ENCODE measurements around the gene ANKRD33B. TPM values are rescaled to one million over a fixed set of nuclear protein-coding genes. Genes with fewer than 3 reads are reported as not detected.

The ANKRD33B gene
- total RNA-seq, 1 experiment from 2014 or later = 14.9 TPM

DNA sequence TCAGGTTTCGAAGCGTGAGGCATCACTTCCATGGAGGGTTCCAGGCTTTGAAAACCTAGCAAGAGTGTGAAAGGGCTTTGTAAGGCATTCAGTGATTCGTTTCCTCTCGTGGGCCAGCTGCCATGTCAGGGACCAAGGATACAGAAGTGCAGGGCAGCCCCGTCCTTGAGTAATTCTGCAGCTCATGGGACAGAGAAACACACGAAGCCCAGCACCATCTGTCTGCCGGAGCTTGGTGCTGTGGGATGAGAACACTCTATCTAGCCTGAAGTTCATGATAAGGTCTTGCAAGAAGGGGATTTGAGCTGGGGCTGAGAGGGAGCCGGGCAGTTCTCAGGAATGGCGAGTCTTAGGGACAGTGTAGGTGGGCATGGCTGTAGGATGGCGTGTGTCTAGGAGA lies 55.8 kb downstream of the ANKRD33B start:
- BruUV-seq (replicated peaks) = no TSS peak
- H3K79me2 ChIP-seq (ENCODE audit: low read length) = no peaks in the 10 kb centered on the region
- no peaks in the 10 kb centered on the region for H3K4me1 ChIP-seq (ENCODE audit: insufficient read depth, low read length)
- no peaks in the 10 kb centered on the region for H4K20me1 ChIP-seq (ENCODE audit: low read length)
- ChIA-PET CTCF (no interaction called here), POLR2A (ENCODE audit: unreplicated experiment) (no interaction called here)
- H3K4me2 ChIP-seq (ENCODE audit: low read length) = no peak overlapping the region
- no peak for TF ChIP-seq EZH2 (IDR thresholded peaks at IDR 0.05; ENCODE audit: low read length, unreplicated experiment)
- intact Hi-C loops (cut with micrococcal nuclease) = no loop called here
- H3K36me3 ChIP-seq (ENCODE audit: low read depth, low read length) = peaks cover 23% of the 10 kb centered on the region; the same call in 1 of the 2 replicates
- no peak overlapping the region for H2AFZ ChIP-seq (ENCODE audit: low read length)
- H3F3A ChIP-seq (ENCODE audit: low read length, unreplicated experiment) = no peaks in the 10 kb centered on the region
- DNase-seq = no peak
- H3K9me2 ChIP-seq (replicated peaks; ENCODE audit: low read length) = no peaks in the 10 kb centered on the region
- ATAC-seq = no peak
- no peaks in the 10 kb centered on the region for H3K27me3 ChIP-seq (ENCODE audit: low read length)
- no peak overlapping the region for H3K27ac ChIP-seq (ENCODE audit: low read length)
- H3K9me3 ChIP-seq (ENCODE audit: low read length) = peaks cover 8% of the 10 kb centered on the region
- H3K4me3 ChIP-seq (ENCODE audit: low read length) = no peak overlapping the region
- no peak overlapping the region for H3K9ac ChIP-seq (ENCODE audit: low read length)

DNA sequence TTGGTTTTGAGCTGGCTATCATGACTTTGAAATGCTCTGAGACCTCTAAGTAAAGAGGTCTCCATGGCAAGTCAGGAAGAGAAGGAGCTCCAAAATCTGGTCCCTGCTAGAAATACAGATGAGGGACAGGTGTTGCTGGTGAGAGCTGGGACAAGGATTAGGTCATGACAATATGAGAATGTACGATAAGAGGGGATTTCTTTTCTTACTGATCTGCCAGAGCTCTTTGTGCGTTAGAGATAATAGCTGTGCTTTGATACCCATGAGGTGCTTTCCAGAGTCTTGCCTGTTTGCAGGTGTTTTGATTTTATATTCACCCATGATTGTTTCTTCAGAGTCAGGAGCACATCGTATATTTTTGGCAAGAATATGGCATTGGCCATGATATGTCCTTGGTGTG lies 56.5 kb downstream of the ANKRD33B start:
- ATAC-seq (no peak), DNase-seq (no peak)
- Histone ChIP-seq H3K27me3 (ENCODE audit: low read length) (no peaks in the 10 kb centered on the region), H3K4me1 (ENCODE audit: insufficient read depth, low read length) (no peaks in the 10 kb centered on the region), H3K27ac (ENCODE audit: low read length) (no peak overlapping the region), H3F3A (ENCODE audit: low read length, unreplicated experiment) (no peaks in the 10 kb centered on the region), H3K79me2 (ENCODE audit: low read length) (no peaks in the 10 kb centered on the region), H3K36me3 (ENCODE audit: low read depth, low read length) (peaks cover 23% of the 10 kb centered on the region; the same call in 1 of the 2 replicates), H3K9ac (ENCODE audit: low read length) (no peak overlapping the region), H2AFZ (ENCODE audit: low read length) (no peak overlapping the region), H3K4me3 (ENCODE audit: low read length) (no peak overlapping the region), H3K9me2 (replicated peaks; ENCODE audit: low read length) (no peaks in the 10 kb centered on the region), H4K20me1 (ENCODE audit: low read length) (no peaks in the 10 kb centered on the region), H3K9me3 (ENCODE audit: low read length) (peaks cover 8% of the 10 kb centered on the region), H3K4me2 (ENCODE audit: low read length) (no peak overlapping the region)
- POLR2A ChIA-PET (ENCODE audit: unreplicated experiment) = no interaction called here
- intact Hi-C loops (cut with micrococcal nuclease) = no loop called here
- BruUV-seq (replicated peaks) = no TSS peak
- CTCF ChIA-PET = no interaction called here
- TF ChIP-seq EZH2 (IDR thresholded peaks at IDR 0.05; ENCODE audit: low read length, unreplicated experiment) (no peak), EZH2phosphoT487 (IDR thresholded peaks at IDR 0.05; ENCODE audit: borderline replicate concordance, low read length) (no peak)
- TF ChIP-seq, protein P1, sequence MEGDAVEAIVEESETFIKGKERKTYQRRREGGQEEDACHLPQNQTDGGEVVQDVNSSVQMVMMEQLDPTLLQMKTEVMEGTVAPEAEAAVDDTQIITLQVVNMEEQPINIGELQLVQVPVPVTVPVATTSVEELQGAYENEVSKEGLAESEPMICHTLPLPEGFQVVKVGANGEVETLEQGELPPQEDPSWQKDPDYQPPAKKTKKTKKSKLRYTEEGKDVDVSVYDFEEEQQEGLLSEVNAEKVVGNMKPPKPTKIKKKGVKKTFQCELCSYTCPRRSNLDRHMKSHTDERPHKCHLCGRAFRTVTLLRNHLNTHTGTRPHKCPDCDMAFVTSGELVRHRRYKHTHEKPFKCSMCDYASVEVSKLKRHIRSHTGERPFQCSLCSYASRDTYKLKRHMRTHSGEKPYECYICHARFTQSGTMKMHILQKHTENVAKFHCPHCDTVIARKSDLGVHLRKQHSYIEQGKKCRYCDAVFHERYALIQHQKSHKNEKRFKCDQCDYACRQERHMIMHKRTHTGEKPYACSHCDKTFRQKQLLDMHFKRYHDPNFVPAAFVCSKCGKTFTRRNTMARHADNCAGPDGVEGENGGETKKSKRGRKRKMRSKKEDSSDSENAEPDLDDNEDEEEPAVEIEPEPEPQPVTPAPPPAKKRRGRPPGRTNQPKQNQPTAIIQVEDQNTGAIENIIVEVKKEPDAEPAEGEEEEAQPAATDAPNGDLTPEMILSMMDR (conservative IDR thresholded peaks at IDR 0.05; ENCODE audit: low read depth, low read length) = no peak

DNA sequence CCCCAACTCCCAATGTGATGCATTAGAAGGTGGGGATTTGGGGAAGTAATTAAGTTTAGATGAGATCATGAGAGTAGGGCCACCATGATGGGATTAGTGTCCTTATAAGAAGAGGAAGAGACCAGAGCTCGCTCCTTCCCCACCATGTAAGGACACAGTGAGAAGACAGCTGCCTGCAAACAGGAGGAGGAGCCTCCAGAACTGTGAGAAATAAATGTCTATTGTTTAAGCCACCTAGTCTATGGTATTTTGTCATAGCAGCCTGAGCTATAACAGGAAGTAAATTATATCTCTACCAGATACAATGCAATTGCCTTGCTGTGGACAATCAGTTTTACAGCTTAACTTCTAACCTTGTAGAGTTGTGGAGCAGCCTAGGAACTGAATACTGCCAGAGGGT lies 58.0 kb downstream of the ANKRD33B start:
- Histone ChIP-seq H3K4me2 (ENCODE audit: low read length) (no peak overlapping the region), H3K9me3 (ENCODE audit: low read length) (peaks cover 8% of the 10 kb centered on the region), H2AFZ (ENCODE audit: low read length) (no peak overlapping the region), H3K9me2 (replicated peaks; ENCODE audit: low read length) (no peaks in the 10 kb centered on the region), H3K27ac (ENCODE audit: low read length) (no peak overlapping the region), H3K4me1 (ENCODE audit: insufficient read depth, low read length) (peaks cover 3% of the 10 kb centered on the region; the same call in 1 of the 2 replicates), H3K36me3 (ENCODE audit: low read depth, low read length) (peaks cover 23% of the 10 kb centered on the region; the same call in 1 of the 2 replicates), H3K9ac (ENCODE audit: low read length) (no peak overlapping the region), H3K4me3 (ENCODE audit: low read length) (no peak overlapping the region), H3K27me3 (ENCODE audit: low read length) (no peaks in the 10 kb centered on the region), H4K20me1 (ENCODE audit: low read length) (no peaks in the 10 kb centered on the region), H3F3A (ENCODE audit: low read length, unreplicated experiment) (no peaks in the 10 kb centered on the region), H3K79me2 (ENCODE audit: low read length) (no peaks in the 10 kb centered on the region)
- ChIA-PET POLR2A (ENCODE audit: unreplicated experiment) (no interaction called here), CTCF (no interaction called here)
- no TSS peak for BruUV-seq (replicated peaks)
- TF ChIP-seq EZH2 (IDR thresholded peaks at IDR 0.05; ENCODE audit: low read length, unreplicated experiment) (no peak), EZH2phosphoT487 (IDR thresholded peaks at IDR 0.05; ENCODE audit: borderline replicate concordance, low read length) (no peak)
- TF ChIP-seq, protein P1 (conservative IDR thresholded peaks at IDR 0.05; ENCODE audit: low read depth, low read length) = no peak
- ATAC-seq (no peak), DNase-seq (no peak)
- intact Hi-C loops (cut with micrococcal nuclease) = no loop called here

All from PC-3 (cell line).